Stimulated activated naive CD8-positive, alpha-beta T cell treated with anti-CD3 and anti-CD28 coated beads, Interleukin-15, amount 100 ng/mL, for 72 hours (primary cell): ENCODE results near the gene UGT1A1.
"Not testable (repeated sequence)": the region's sequence is repeated elsewhere in the genome, so short reads cannot be mapped to it uniquely, and the experiment has no call there.

Experiments used
- ATAC-seq: fragments of 150-1000 bp; cut with Tn5 transposase; 2 replicates; pipeline ENCODE4 v1.10.0; 2021; ENCODE audit warnings: mild to moderate bottlenecking, moderate library complexity
- DNase-seq, 2 donors: peaks; one replicate each; pipeline ENCODE4 v3.0.0; 2021 to 2022
- H3K27ac Mint-ChIP-seq, 2 donors: one replicate each; pipeline ENCODE4 v1.8.0; 2022; ENCODE audit warnings: mild to moderate bottlenecking in 2 of 2, mixed read lengths in 2 of 2, moderate library complexity in 2 of 2
- H3K27me3 Mint-ChIP-seq: one replicate; pipeline ENCODE4 v1.8.0; 2022; ENCODE audit warnings: mixed read lengths
- H3K4me1 Mint-ChIP-seq: one replicate; pipeline ENCODE4 v1.8.0; 2022; ENCODE audit warnings: mild to moderate bottlenecking, mixed read lengths
- H3K4me3 Mint-ChIP-seq, 2 donors: one replicate each; pipeline ENCODE4 v1.8.0; 2022; ENCODE audit warnings: mild to moderate bottlenecking in 2 of 2, mixed read lengths in 2 of 2, moderate library complexity in 1 of 2
- H3K9me3 Mint-ChIP-seq, 2 donors: one replicate each; pipeline ENCODE4 v1.8.0; 2022; ENCODE audit warnings: mixed read lengths in 2 of 2

The UGT1A1 gene

GRCh38 chr2:233760043-233760442, at the start of gene UGT1A1:
Gene UGT1A1 (plus strand): TSS chr2:233760270. CDS start chr2:233760288, 18 bp downstream.
- H3K4me3 Mint-ChIP-seq: no peak within 1 kb of the TSS
- no peak for DNase-seq
- H3K9me3 Mint-ChIP-seq: no peaks in the 10 kb centered on the region
- no peak for ATAC-seq
- peak within 1 kb of the TSS in 1 of 2 donors; percentile 38 for H3K27ac Mint-ChIP-seq
- H3K4me1 Mint-ChIP-seq: no peaks in the 10 kb centered on the region
- H3K27me3 Mint-ChIP-seq: peaks cover 21% of the 10 kb centered on the region

GRCh38 chr2:233711312-233712008, 48.6 kb upstream of the UGT1A1 start:
- peak; percentile 59 to 64 for DNase-seq
- no peak overlapping the region for H3K4me3 Mint-ChIP-seq
- peaks cover 24% of the 10 kb centered on the region for H3K4me1 Mint-ChIP-seq
- H3K27ac Mint-ChIP-seq: no peak overlapping the region
- H3K9me3 Mint-ChIP-seq: no peaks in the 10 kb centered on the region
- H3K27me3 Mint-ChIP-seq: peaks cover 33% of the 10 kb centered on the region
- peak; percentile 80 for ATAC-seq

DNA sequence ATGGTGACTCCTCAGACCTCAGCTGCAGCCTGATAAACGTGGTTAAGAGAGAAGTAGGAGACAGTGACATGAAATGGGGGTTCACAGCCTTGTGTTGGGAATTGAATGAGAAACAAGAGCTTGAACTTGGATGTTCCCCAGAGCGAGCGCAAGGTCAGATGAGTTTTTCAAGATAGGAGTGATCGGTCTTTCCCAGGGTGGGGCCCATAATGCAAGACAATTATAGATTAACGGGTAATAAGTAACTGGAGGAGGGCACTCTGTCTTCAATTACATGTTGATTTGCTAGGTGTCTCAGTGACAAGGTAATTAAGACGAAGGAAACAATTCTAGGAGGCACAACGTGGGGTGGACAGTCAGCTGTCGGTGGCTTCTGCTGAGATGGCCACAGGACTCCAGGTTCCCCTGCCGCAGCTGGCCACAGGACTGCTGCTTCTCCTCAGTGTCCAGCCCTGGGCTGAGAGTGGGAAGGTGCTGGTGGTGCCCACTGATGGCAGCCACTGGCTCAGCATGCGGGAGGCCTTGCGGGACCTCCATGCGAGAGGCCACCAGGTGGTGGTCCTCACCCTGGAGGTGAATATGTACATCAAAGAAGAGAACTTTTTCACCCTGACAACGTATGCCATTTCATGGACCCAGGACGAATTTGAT, 47.3 kb upstream of the UGT1A1 start, which contains the start of gene UGT1A5:
Gene UGT1A5 (plus strand): TSS at position 297 of the 651 bp plus-strand sequence. CDS start 85 bp downstream, at position 382.
- Mint-ChIP-seq H3K27ac (no peak within 1 kb of the TSS), H3K4me3 (no peak within 1 kb of the TSS), H3K27me3 (peaks cover 46% of the 10 kb centered on the region), H3K9me3 (no peaks in the 10 kb centered on the region), H3K4me1 (peaks cover 24% of the 10 kb centered on the region)
- DNase-seq (no peak), ATAC-seq (no peak)

DNA sequence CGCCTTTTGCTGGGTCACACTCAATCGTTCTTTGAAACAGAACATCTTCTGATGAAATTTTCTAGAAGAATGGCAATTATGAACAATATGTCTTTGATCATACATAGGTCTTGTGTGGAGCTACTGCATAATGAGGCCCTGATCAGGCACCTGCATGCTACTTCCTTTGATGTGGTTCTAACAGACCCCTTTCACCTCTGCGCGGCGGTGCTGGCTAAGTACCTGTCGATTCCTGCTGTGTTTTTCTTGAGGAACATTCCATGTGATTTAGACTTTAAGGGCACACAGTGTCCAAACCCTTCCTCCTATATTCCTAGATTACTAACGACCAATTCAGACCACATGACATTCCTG, 46.8 kb upstream of the UGT1A1 start:
- Mint-ChIP-seq H3K4me3 (no peak overlapping the region), H3K4me1 (peaks cover 24% of the 10 kb centered on the region), H3K27ac (no peak overlapping the region), H3K9me3 (no peaks in the 10 kb centered on the region), H3K27me3 (peaks cover 51% of the 10 kb centered on the region)
- no peak for ATAC-seq
- no peak for DNase-seq

DNA sequence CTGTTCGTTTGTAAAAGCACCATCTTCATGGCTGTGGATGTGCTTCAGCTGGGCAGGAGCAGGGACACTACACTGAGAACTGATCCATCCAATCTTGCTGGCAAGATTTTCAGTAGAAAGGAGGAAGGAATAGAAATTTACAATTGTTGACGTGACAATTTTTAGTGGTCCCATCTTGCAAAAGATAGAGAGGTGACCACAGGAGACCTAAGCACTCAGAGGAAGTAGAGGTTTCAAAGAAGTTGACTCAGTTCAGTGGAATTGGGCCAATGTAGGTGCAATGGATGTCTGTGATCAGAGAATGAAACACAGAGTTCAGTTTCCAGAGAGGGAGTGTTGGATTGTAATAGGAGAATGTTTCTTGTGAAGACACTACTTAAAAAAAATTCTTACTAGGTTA, 45.9 kb upstream of the UGT1A1 start:
- Mint-ChIP-seq H3K27me3 (peaks cover 60% of the 10 kb centered on the region), H3K27ac (no peak overlapping the region), H3K4me1 (peaks cover 24% of the 10 kb centered on the region), H3K9me3 (no peaks in the 10 kb centered on the region), H3K4me3 (no peak overlapping the region)
- DNase-seq (no peak), ATAC-seq (no peak)

- DNase-seq: no peak
- H3K4me1 Mint-ChIP-seq: peaks cover 11% of the 10 kb centered on the region
- no peak within 1 kb of the TSS for H3K27ac Mint-ChIP-seq
- peaks cover 56% of the 10 kb centered on the region for H3K27me3 Mint-ChIP-seq
- H3K9me3 Mint-ChIP-seq: no peaks in the 10 kb centered on the region
- ATAC-seq: no peak
- no peak within 1 kb of the TSS for H3K4me3 Mint-ChIP-seq
Measured at GRCh38 chr2:233718552-233718951, 41.5 kb upstream of the UGT1A1 start, which contains the start of gene UGT1A4. Gene UGT1A4 (plus strand): TSS chr2:233718736. CDS start chr2:233718821, 85 bp downstream.

DNA sequence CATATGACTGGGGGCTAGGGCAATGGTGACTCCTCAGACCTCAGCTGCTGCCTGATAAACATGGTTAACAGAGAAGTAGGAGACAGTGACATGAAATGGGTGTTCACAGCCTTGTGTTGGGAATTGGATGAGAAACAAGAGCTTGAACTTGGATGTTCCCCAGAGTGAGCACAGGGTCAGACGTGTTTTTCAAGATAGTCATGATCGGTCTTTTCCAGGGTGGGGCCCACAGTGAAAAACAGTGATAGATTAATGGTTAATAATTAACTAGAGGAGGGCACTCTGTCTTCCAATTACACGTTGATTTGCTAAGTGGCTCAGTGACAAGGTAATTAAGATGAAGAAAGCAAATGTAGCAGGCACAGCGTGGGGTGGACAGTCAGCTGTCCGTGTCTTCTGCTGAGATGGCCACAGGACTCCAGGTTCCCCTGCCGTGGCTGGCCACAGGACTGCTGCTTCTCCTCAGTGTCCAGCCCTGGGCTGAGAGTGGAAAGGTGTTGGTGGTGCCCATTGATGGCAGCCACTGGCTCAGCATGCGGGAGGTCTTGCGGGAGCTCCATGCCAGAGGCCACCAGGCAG, 31.3 kb upstream of the UGT1A1 start, which contains the start of gene UGT1A3:
Gene UGT1A3 (plus strand): TSS at position 320 of the 579 bp plus-strand sequence. CDS start 85 bp downstream, at position 405.
- no peak for DNase-seq
- Mint-ChIP-seq H3K27ac (no peak within 1 kb of the TSS), H3K27me3 (peaks cover 53% of the 10 kb centered on the region), H3K4me3 (no peak within 1 kb of the TSS), H3K9me3 (peaks cover 0 to 8% of the 10 kb centered on the region in 2 donors), H3K4me1 (no peaks in the 10 kb centered on the region)
- ATAC-seq: no peak

- not testable (repeated sequence) for DNase-seq, H3K4me3 Mint-ChIP-seq, H3K4me1 Mint-ChIP-seq, H3K9me3 Mint-ChIP-seq, H3K27ac Mint-ChIP-seq, ATAC-seq
- peaks cover 62% of the 10 kb centered on the region for H3K27me3 Mint-ChIP-seq
Measured at GRCh38 chr2:233736868-233737653, 23.0 kb upstream of the UGT1A1 start.

DNA sequence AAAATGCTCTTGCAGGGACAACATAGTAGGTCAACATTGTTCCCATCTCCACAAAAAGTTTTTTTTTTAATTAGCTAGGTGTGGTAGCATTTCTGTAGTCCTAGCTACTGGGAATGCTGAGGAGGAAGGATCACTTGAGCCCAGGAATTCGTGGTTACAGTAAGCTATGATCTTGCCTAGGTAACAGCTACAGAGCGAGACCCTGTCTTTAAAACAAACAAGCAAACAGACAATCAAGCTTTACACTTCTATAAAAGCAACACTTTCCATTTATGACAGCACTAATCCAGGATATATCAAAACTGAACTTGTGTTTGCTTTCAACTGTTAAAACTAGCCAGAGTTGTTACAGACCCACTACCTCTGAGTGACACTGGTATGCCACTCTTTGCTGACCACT, 19.2 kb upstream of the UGT1A1 start:
- Mint-ChIP-seq H3K27ac (no peak overlapping the region), H3K9me3 (no peaks in the 10 kb centered on the region), H3K4me3 (no peak overlapping the region), H3K4me1 (no peaks in the 10 kb centered on the region), H3K27me3 (peaks cover 42% of the 10 kb centered on the region)
- DNase-seq (no peak), ATAC-seq (no peak)

DNA sequence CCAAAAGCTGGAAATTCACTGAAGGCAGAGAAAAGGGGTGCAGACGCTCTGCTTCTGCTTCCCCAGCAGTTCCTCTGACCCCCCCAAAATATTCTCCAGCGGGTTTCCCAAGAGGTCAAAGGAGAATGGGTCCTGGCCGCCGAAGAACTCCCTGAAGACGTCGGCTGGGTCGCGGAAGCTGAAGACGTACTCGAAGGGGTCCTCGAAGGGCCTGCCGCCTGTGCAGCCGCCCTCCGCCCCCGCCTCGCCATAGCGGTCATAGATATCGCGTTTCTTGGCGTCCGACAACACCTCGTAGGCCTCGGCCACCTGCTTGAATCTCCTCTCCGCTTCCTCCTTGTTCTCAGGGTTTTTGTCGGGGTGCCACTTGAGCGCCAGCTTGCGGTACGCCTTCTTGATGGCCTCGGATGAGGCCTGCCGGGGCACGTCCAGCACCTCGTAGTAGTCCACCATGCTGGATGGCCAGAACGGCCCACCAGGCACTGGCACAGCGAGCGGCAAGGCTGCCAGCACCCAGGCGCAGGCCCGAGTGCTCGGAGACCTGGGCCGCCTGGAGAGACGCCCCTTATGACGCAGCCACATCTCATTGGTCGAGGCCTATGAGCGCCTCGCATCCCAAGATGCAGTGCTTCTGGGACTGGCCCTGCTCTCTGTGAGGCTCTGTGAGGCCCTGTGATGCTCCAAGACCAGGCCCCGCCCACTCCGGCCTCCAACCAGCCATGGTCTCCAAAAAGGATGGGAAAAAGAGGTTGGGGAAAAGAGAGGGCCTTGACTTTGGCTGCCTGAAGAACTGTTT, 16.4 kb upstream of the UGT1A1 start:
- Mint-ChIP-seq H3K9me3 (no peaks in the 10 kb centered on the region), H3K4me1 (no peaks in the 10 kb centered on the region), H3K27me3 (peaks cover 45% of the 10 kb centered on the region), H3K4me3 (no peak overlapping the region), H3K27ac (no peak overlapping the region)
- DNase-seq: no peak
- ATAC-seq: no peak

DNA sequence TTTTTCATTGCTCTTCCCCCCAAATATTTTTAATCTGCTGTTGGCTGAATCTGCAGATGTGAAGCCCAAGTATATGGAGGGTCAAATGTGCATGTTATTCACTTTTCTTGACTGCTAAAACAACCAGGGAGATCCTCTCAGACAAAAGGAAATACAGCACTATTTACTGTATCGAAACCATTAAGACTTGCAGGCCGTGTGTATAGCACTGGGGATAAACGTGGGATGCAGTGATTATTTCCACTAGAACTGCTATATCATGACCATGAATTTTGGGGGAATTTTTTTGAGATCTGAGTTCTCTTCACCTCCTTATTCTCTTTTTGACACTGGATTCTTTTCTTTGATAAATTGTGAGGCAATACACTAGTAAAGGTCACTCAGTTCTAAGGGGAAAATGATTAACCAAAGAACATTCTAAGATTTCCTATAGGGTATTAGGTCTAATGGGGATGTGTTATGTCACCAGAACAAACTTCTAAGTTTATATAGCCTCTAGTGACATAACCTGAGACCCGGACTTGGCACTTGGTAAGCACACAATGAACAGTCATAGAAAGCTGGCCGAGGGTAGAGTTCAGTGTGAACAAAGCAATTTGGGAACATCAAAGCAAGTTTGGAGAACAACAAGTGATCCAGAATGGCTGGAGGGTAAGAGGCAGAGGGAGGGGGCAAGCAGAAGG, 14.9 kb upstream of the UGT1A1 start:
- Mint-ChIP-seq H3K9me3 (peaks cover 8% of the 10 kb centered on the region in 2 donors), H3K4me1 (no peaks in the 10 kb centered on the region), H3K27ac (peak overlapping the region in 1 of 2 donors; percentile 75), H3K4me3 (no peak overlapping the region), H3K27me3 (peaks cover 44% of the 10 kb centered on the region)
- ATAC-seq (no peak), DNase-seq (no peak)

DNA sequence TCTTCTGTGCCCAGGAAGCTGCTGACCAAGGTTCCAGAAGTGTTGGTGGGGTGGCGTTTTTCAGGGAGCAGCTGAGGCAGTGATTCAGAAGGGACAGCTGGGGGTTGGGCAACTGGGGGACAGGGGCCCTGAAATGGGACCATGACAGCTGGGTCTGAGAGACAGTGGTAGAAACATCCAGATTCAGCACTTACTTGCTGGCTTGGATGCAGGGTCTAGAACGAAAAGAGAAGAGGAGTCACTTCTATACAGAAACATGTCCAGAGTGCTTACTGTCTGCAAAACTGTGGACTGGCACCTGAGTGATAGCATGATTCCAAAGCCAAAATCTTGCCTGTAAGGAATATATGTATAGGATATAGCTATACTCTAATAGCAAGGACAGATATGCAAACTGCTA, 14.2 kb upstream of the UGT1A1 start:
- peaks cover 42% of the 10 kb centered on the region for H3K27me3 Mint-ChIP-seq
- peaks cover 8 to 15% of the 10 kb centered on the region in 2 donors for H3K9me3 Mint-ChIP-seq
- H3K27ac Mint-ChIP-seq: peak overlapping the region in 1 of 2 donors; percentile 75
- H3K4me1 Mint-ChIP-seq, ATAC-seq, H3K4me3 Mint-ChIP-seq, DNase-seq: not testable (repeated sequence)

DNA sequence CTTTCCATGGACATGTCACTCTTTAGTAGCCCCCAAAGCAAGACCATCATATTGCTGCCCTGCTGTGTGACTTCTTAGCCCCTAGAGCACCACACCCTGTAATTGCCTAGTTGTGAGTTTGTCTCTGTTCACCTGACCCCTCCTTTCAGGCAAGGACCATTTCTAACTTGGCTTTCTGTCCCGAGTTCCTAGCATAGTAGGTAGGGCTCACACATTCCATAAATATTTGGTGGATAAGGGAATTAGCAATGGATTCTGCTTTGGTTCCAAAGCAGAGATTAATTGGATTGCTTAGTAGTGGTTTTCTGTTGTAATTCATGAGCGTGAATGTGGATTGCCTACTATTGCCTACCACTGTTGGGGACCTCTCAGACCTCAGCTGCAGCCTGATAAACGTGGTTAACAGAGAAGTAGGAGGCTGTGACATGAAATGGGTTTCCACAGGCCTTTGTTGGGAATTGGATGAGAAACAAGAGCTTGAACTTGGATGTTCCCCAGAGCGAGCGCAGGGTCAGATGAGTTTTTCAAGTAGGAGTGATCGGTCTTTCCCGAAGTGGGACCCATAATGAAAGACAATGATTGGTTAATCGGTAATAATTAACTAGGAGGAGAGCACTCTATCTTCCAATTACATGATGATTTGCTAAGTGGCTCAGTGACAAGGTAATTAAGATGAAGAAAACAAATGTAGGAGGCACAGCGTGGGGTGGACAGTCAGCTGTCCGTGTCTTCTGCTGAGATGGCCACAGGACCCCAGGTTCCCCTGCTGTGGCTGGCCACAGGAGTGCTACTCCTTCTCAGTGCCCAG, 13.4 kb upstream of the UGT1A1 start:
- H3K4me3 Mint-ChIP-seq: no peak overlapping the region
- H3K9me3 Mint-ChIP-seq: peaks cover 11 to 23% of the 10 kb centered on the region in 2 donors
- no peak overlapping the region for H3K27ac Mint-ChIP-seq
- ATAC-seq: no peak
- no peaks in the 10 kb centered on the region for H3K4me1 Mint-ChIP-seq
- peaks cover 42% of the 10 kb centered on the region for H3K27me3 Mint-ChIP-seq
- no peak for DNase-seq

DNA sequence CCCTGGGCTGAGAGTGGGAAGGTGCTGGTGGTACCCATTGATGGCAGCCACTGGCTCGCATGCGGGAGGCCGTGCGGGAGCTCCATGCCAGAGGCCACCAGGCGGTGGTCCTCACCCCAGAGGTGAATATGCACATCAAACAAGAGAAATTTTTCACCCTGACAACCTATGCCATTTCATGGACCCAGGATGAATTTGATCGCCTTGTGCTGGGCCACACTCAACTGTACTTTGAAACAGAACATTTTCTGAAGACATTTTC, 12.9 kb upstream of the UGT1A1 start:
- ATAC-seq (no peak), DNase-seq (no peak)
- Mint-ChIP-seq H3K9me3 (peaks cover 14 to 27% of the 10 kb centered on the region in 2 donors), H3K27me3 (peaks cover 42% of the 10 kb centered on the region), H3K4me3 (no peak overlapping the region), H3K4me1 (no peaks in the 10 kb centered on the region), H3K27ac (no peak overlapping the region)
